Measurements from ENCODE around the gene CALU. TPM values are rescaled to one million over a fixed set of nuclear protein-coding genes. Genes with fewer than 3 reads are reported as not detected.

Gene CALU
- total and polyA plus RNA-seq, 10 of the 15 experiments (the other 5 are each of a cell fraction or from before 2014, with no cell fraction given), result 31.2 to 75.6 (median 42.1) TPM

GRCh38 chr7:128738570-128739047 lies 550 bp upstream of the CALU start:
- intact Hi-C loops (cut with micrococcal nuclease; ENCODE audit: unreplicated experiment), result loop anchor here (5.0 kb wide), 1 partner anchor 124 kb away; the partner anchor contains the start of gene ATP6V1F
- ChIA-PET RAD21 (ENCODE audit: unreplicated experiment) (interaction anchor here (1.0 to 2.2 kb wide), 8 partner anchors 65 to 475 kb away, joined by 3 to 8 read pairs (median 4); partner anchors contain the start of gene ATP6V1F), POLR2A (interaction anchor here (1.0 to 4.0 kb wide), 7 partner anchors 10 to 66 kb away, joined by 3 to 25 read pairs (median 5); no protein-coding TSS in a partner anchor), CTCF (interaction anchor here (0.5 to 2.7 kb wide), 11 partner anchors 9 to 357 kb away, joined by 3 to 13 read pairs (median 5); partner anchors contain the start of genes ATP6V1F and GARIN1A), SMC1A (ENCODE audit: uncharacterized antibody, unreplicated experiment) (interaction anchor here (0.7 to 2.9 kb wide), 16 partner anchors 9 to 204 kb away, joined by 3 to 13 read pairs (median 4); no protein-coding TSS in a partner anchor)
- peak overlapping the region; percentile 77 for H3K9ac ChIP-seq (ENCODE audit: control insufficient read depth, insufficient read depth, low read length)
- FAIRE-seq, result peak; percentile 35
- H3K79me2 ChIP-seq (ENCODE audit: control insufficient read depth, insufficient read depth, low read length), result peaks cover 46% of the 10 kb centered on the region
- ATAC-seq, result peak; percentile 34
- 3% methylated on average over 8 of the region's 8 CpGs for WGBS (ENCODE audit: insufficient coverage, insufficient replicate concordance, low lambda C conversion rate, missing lambda C conversion rate)
- H3K27me3 ChIP-seq (replicated peaks in 1 of 2; ENCODE audit: control insufficient read depth in 2 of 2, insufficient read depth in 2 of 2, low read length in 1 of 2), result no peaks in the 10 kb centered on the region; a peak in 1 of 4 replicates
- H2AFZ ChIP-seq (ENCODE audit: control insufficient read depth, low read depth, low read length), result peak overlapping the region; percentile 91
- in situ Hi-C loops (cut with MboI), result no loop called here
- TF ChIP-seq IKZF2 (IDR thresholded peaks at IDR 0.05) (peak in 1 of 2 experiments; percentile 7; a peak in 2 of 4 replicates), ZNF207 (IDR thresholded peaks at IDR 0.05; ENCODE audit: borderline replicate concordance) (0 out of 2 replicates have a peak, but pooled peaks have one; percentile 27), NR2C2 (IDR thresholded peaks at IDR 0.05; ENCODE audit: borderline replicate concordance, control insufficient read depth, insufficient read length, low read depth) (no peak), SMARCA5 (IDR thresholded peaks at IDR 0.05) (no peak), GATAD2B (conservative IDR thresholded peaks at IDR 0.05; ENCODE audit: low read depth) (0 out of 2 replicates have a peak, but pooled peaks have one; percentile 4)
- no peaks in the 10 kb centered on the region for H3K36me3 ChIP-seq (ENCODE audit: control insufficient read depth in 2 of 2, insufficient read depth in 2 of 2, low read length in 1 of 2)
- H4K20me1 ChIP-seq (ENCODE audit: control insufficient read depth, insufficient read depth), result no peaks in the 10 kb centered on the region
- TSS peak; percentile 98 for BruUV-seq (replicated peaks)
- H3K27ac ChIP-seq (ENCODE audit: control insufficient read depth, insufficient read depth), result peak overlapping the region; percentile 91
- peak overlapping the region; percentile 66 for H3K4me3 ChIP-seq
- H3K4me2 ChIP-seq (ENCODE audit: control insufficient read depth, insufficient read depth), result peak overlapping the region; percentile 93
- H3K9me3 ChIP-seq (replicated peaks; ENCODE audit: control insufficient read depth, insufficient read depth, low read length), result no peaks in the 10 kb centered on the region
- peaks cover 5% of the 10 kb centered on the region; the same call in 1 of the 2 replicates for H3K4me1 ChIP-seq (ENCODE audit: control insufficient read depth, insufficient read depth, low read length)
- DNase-seq (ENCODE audit: low read depth, low spot score), result no peak
